SK-N-SH (cell line): ENCODE results near the gene CD200.

ENCODE experiments used
- CHD2 ChIP-seq: fragments of 150-350 bp; IDR thresholded peaks from 2 replicates; pipeline ENCODE4 v1.6.1; 2018; ENCODE audit warnings: low read length; ENCODE audit not compliant: partially characterized antibody
- FOXM1 ChIP-seq: IDR thresholded peaks from 2 replicates; pipeline ENCODE4 v1.4.0; 2012; ENCODE audit warnings: low read depth, mild to moderate bottlenecking
- POLR2AphosphoS5 ChIP-seq: IDR thresholded peaks from 2 replicates; pipeline ENCODE4 v1.6.1; 2012; ENCODE audit warnings: low read depth, low read length
- RAD21 ChIP-seq: IDR thresholded peaks from 2 replicates; pipeline ENCODE4 v1.6.1; 2012; ENCODE audit warnings: mild to moderate bottlenecking, low read length
- TCF12 ChIP-seq: IDR thresholded peaks from 2 replicates; pipeline ENCODE4 v1.4.0; 2012
- TEAD4 ChIP-seq: IDR thresholded peaks from 2 replicates; pipeline ENCODE4 v1.4.0; 2012; ENCODE audit warnings: mild to moderate bottlenecking, borderline replicate concordance; ENCODE audit not compliant: insufficient read depth
- YY1 ChIP-seq: IDR thresholded peaks from 2 replicates; pipeline ENCODE4 v1.4.0; 2012; ENCODE audit warnings: low read depth, mild to moderate bottlenecking
- TF ChIP-seq, protein P1 (sequence below): fragments of 200-600 bp; sonication (generic); IDR thresholded peaks from 2 replicates; pipeline ENCODE4 v1.6.1; 2017; ENCODE audit warnings: antibody characterized with exemption, mild to moderate bottlenecking, moderate library complexity
- TF ChIP-seq, protein P2 (sequence below): IDR thresholded peaks from 2 replicates; pipeline ENCODE4 v1.6.1; 2012; ENCODE audit warnings: mild to moderate bottlenecking, low read depth, low read length, moderate library complexity

DNA sequence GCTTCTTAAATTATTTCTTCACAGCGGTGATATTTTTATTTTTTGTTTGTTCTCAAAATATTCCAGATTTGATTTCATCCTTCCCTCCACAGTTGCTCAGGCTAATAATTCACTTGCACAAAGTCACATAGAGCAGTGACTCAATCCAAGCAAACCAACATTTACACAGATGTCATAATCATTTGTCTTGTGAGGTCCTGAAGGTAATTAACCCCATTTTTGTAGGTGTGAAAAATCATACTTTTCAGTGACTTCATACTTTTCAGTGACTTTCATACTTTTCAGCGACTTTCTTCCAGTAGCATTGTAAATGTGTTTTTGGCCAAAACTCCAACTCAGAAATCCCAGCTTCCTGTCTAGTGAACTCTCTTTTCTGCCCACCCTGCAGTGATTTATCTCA, 32.1 kb downstream of the CD200 start:
- TF ChIP-seq, protein P1, sequence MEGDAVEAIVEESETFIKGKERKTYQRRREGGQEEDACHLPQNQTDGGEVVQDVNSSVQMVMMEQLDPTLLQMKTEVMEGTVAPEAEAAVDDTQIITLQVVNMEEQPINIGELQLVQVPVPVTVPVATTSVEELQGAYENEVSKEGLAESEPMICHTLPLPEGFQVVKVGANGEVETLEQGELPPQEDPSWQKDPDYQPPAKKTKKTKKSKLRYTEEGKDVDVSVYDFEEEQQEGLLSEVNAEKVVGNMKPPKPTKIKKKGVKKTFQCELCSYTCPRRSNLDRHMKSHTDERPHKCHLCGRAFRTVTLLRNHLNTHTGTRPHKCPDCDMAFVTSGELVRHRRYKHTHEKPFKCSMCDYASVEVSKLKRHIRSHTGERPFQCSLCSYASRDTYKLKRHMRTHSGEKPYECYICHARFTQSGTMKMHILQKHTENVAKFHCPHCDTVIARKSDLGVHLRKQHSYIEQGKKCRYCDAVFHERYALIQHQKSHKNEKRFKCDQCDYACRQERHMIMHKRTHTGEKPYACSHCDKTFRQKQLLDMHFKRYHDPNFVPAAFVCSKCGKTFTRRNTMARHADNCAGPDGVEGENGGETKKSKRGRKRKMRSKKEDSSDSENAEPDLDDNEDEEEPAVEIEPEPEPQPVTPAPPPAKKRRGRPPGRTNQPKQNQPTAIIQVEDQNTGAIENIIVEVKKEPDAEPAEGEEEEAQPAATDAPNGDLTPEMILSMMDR, result no peak
- TF ChIP-seq RAD21 (no peak), TCF12 (no peak), POLR2AphosphoS5 (no peak), CHD2 (no peak), FOXM1 (no peak), TEAD4 (no peak), YY1 (no peak)
- TF ChIP-seq, protein P2, sequence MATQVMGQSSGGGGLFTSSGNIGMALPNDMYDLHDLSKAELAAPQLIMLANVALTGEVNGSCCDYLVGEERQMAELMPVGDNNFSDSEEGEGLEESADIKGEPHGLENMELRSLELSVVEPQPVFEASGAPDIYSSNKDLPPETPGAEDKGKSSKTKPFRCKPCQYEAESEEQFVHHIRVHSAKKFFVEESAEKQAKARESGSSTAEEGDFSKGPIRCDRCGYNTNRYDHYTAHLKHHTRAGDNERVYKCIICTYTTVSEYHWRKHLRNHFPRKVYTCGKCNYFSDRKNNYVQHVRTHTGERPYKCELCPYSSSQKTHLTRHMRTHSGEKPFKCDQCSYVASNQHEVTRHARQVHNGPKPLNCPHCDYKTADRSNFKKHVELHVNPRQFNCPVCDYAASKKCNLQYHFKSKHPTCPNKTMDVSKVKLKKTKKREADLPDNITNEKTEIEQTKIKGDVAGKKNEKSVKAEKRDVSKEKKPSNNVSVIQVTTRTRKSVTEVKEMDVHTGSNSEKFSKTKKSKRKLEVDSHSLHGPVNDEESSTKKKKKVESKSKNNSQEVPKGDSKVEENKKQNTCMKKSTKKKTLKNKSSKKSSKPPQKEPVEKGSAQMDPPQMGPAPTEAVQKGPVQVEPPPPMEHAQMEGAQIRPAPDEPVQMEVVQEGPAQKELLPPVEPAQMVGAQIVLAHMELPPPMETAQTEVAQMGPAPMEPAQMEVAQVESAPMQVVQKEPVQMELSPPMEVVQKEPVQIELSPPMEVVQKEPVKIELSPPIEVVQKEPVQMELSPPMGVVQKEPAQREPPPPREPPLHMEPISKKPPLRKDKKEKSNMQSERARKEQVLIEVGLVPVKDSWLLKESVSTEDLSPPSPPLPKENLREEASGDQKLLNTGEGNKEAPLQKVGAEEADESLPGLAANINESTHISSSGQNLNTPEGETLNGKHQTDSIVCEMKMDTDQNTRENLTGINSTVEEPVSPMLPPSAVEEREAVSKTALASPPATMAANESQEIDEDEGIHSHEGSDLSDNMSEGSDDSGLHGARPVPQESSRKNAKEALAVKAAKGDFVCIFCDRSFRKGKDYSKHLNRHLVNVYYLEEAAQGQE, result no peak
